8988T (cell line): ENCODE results near the gene RNU6-9.
"Not testable (repeated sequence)": the region's sequence is repeated elsewhere in the genome, so short reads cannot be mapped to it uniquely, and the experiment has no call there.

Experiments used
- DNase-seq: peaks from one replicate; pipeline ENCODE4 v3.0.0; 2011

RNU6-9 gene

GRCh38 chr19:892894-893689, at the start of gene RNU6-9, which contains the start of gene MED16:
RNU6-9 (plus strand) TSS chr19:893484.
MED16 (minus strand) TSS chr19:893187; CDS start chr19:891131, 2,056 bp downstream.
- peak; percentile 100 for DNase-seq

- no peak for DNase-seq
Observed at GRCh38 chr19:843836-844545, 49.3 kb upstream of the RNU6-9 start.

- no peak for DNase-seq
Observed at GRCh38 chr19:844546-844971, 48.7 kb upstream of the RNU6-9 start.

- no peak for DNase-seq
Observed at GRCh38 chr19:845707-846521, 47.4 kb upstream of the RNU6-9 start.

- no peak for DNase-seq
Observed at GRCh38 chr19:848386-848921, 44.8 kb upstream of the RNU6-9 start.

- not testable (repeated sequence) for DNase-seq
Observed at GRCh38 chr19:849195-849594, 44.1 kb upstream of the RNU6-9 start.

GRCh38 chr19:850221-850978, 42.9 kb upstream of the RNU6-9 start:
- peak; percentile 88 for DNase-seq

- DNase-seq, result no peak
Observed at GRCh38 chr19:850979-851335, 42.3 kb upstream of the RNU6-9 start.

GRCh38 chr19:852136-853013, 40.9 kb upstream of the RNU6-9 start, which contains the start of gene ELANE:
ELANE (plus strand) TSS chr19:852303; CDS start chr19:852329, 26 bp downstream.
- DNase-seq, result no peak

GRCh38 chr19:853014-853585, 40.2 kb upstream of the RNU6-9 start:
- no peak for DNase-seq

- DNase-seq, result not testable (repeated sequence)
Observed at GRCh38 chr19:853614-854220, 39.6 kb upstream of the RNU6-9 start.

GRCh38 chr19:854549-854948, 38.7 kb upstream of the RNU6-9 start:
- DNase-seq, result no peak

- DNase-seq, result no peak
Observed at GRCh38 chr19:855142-855541, 38.1 kb upstream of the RNU6-9 start.

GRCh38 chr19:855566-856120, 37.6 kb upstream of the RNU6-9 start:
- no peak for DNase-seq

- no peak for DNase-seq
Observed at GRCh38 chr19:858284-858683, 35.0 kb upstream of the RNU6-9 start.

GRCh38 chr19:858868-859843, 34.1 kb upstream of the RNU6-9 start, which contains the start of gene CFD:
CFD (plus strand) TSS chr19:859664; CDS start chr19:859690, 26 bp downstream.
- DNase-seq, result no peak

GRCh38 chr19:861141-861755, 32.0 kb upstream of the RNU6-9 start:
- no peak for DNase-seq
